ENCODE data around the gene TXK. TPM values are rescaled to one million over a fixed set of nuclear protein-coding genes. Genes with fewer than 3 reads are reported as not detected.

Gene TXK
- total RNA-seq, 1 donor from 2014 or later, result 0.36 TPM

DNA sequence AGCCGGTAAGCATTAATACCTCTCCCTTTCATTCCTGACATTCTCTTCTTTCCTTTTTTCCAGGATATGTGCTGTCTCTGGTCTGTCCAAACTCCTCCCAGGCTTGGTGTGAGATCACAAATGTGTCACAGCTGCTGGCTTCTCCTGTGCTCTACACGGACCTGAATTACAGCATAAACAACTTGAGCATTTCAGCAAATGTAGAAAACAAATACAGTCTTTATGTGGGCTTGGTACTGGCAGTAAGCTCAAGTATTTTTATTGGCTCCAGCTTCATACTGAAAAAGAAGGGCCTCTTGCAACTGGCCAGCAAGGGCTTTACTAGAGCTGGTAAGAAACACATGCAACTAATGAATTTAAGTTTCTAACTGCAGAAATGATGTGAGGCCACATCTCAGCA lies 109.0 kb downstream of the TXK start:
- no peaks in the 10 kb centered on the region for H3K27me3 Mint-ChIP-seq (ENCODE audit: unreplicated experiment)
- no peaks in the 10 kb centered on the region for H3K9me3 Mint-ChIP-seq (ENCODE audit: unreplicated experiment)
- no peak overlapping the region for H3K27ac Mint-ChIP-seq (ENCODE audit: unreplicated experiment)
- no peaks in the 10 kb centered on the region for H3K36me3 Mint-ChIP-seq (ENCODE audit: low read depth, unreplicated experiment)
- TF ChIP-seq, protein P1, sequence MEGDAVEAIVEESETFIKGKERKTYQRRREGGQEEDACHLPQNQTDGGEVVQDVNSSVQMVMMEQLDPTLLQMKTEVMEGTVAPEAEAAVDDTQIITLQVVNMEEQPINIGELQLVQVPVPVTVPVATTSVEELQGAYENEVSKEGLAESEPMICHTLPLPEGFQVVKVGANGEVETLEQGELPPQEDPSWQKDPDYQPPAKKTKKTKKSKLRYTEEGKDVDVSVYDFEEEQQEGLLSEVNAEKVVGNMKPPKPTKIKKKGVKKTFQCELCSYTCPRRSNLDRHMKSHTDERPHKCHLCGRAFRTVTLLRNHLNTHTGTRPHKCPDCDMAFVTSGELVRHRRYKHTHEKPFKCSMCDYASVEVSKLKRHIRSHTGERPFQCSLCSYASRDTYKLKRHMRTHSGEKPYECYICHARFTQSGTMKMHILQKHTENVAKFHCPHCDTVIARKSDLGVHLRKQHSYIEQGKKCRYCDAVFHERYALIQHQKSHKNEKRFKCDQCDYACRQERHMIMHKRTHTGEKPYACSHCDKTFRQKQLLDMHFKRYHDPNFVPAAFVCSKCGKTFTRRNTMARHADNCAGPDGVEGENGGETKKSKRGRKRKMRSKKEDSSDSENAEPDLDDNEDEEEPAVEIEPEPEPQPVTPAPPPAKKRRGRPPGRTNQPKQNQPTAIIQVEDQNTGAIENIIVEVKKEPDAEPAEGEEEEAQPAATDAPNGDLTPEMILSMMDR (IDR thresholded peaks at IDR 0.05; ENCODE audit: unreplicated experiment), result no peak
- no peak for DNase-seq (ENCODE audit: low spot score)
- H3K4me1 Mint-ChIP-seq (ENCODE audit: unreplicated experiment), result no peaks in the 10 kb centered on the region
- H3K4me3 Mint-ChIP-seq (ENCODE audit: unreplicated experiment), result no peak overlapping the region

DNA sequence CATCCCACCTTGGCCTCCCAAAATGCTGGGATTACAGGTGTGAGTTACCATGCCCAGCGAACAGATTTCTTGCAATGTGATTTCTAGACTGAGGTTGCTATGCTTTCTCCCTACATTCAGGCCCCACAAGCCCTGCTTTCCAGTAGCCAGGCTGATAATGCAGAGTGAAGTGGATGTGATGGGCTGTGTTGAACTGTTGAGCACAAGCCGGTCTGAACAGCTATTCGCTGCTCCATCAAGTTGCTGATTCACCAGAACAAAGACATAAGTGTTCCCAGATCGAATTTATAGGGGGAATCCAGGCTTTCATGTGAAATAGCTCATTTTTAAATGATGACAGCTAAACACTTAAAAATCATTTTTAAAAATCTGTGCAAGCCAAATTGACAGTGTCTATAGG lies 109.5 kb downstream of the TXK start:
- no peak overlapping the region for H3K4me3 Mint-ChIP-seq (ENCODE audit: unreplicated experiment)
- H3K9me3 Mint-ChIP-seq (ENCODE audit: unreplicated experiment), result no peaks in the 10 kb centered on the region
- no peaks in the 10 kb centered on the region for H3K36me3 Mint-ChIP-seq (ENCODE audit: low read depth, unreplicated experiment)
- no peaks in the 10 kb centered on the region for H3K4me1 Mint-ChIP-seq (ENCODE audit: unreplicated experiment)
- no peak overlapping the region for H3K27ac Mint-ChIP-seq (ENCODE audit: unreplicated experiment)
- DNase-seq (ENCODE audit: low spot score), result no peak
- H3K27me3 Mint-ChIP-seq (ENCODE audit: unreplicated experiment), result no peaks in the 10 kb centered on the region
- TF ChIP-seq, protein P1 (IDR thresholded peaks at IDR 0.05; ENCODE audit: unreplicated experiment), result no peak

DNA sequence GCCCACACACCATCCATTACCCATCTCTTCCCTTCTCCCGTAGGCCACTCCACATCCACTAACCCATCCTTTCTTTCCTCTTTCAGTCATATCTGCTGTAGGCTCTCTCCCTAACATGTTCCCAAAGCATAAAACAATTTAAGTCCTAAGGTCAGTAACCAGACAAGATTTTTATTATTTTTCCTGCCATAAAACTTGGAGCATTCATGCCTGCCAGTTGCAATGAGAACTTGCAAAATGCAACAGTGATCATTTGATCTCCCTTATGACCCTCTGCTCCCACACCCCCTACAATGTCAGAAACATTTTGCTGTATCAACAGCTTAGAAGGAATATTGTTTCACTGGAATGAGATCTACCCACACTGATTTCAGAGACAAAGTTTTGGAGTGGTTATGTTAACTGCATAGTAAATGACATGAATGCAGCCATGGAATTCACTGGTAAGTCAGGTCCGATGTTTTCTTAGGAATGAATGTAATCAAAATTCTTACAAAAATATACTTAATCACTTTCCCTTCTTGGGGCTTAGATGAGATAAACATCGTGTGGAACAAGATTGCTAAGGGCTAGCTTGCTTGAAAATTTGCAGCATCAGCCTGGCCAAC lies 111.8 kb downstream of the TXK start:
- no peak for DNase-seq (ENCODE audit: low spot score)

DNA sequence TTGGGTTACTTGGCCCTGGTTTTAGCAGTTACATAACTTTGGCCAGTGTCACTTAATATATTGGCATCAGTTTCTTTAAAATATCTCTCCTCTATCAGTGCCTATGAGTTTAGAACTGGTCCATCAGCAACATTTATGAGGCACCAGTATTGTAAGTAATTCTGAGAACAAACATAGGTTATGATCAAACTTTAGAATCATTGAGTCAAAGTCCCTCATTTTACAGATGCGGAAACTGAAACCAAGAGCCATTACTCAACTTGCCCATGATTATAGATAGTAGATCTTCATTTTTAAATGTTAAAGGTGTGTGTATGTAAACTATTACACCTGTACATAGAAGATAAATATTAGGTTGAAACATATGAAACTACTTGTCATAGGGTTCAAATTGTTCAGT lies 113.0 kb downstream of the TXK start:
- Mint-ChIP-seq H3K27ac (ENCODE audit: unreplicated experiment) (no peak overlapping the region), H3K9me3 (ENCODE audit: unreplicated experiment) (no peaks in the 10 kb centered on the region), H3K4me1 (ENCODE audit: unreplicated experiment) (peaks cover under 1% of the 10 kb centered on the region), H3K27me3 (ENCODE audit: unreplicated experiment) (no peaks in the 10 kb centered on the region), H3K4me3 (ENCODE audit: unreplicated experiment) (no peak overlapping the region), H3K36me3 (ENCODE audit: low read depth, unreplicated experiment) (peaks cover under 1% of the 10 kb centered on the region)
- DNase-seq (ENCODE audit: low spot score), result no peak
- TF ChIP-seq, protein P1 (IDR thresholded peaks at IDR 0.05; ENCODE audit: unreplicated experiment), result no peak

More for the DNA sequence above, 111.8 kb downstream of the TXK start:
- Mint-ChIP-seq H3K4me1 (ENCODE audit: unreplicated experiment) (no peaks in the 10 kb centered on the region), H3K36me3 (ENCODE audit: low read depth, unreplicated experiment) (no peaks in the 10 kb centered on the region), H3K27me3 (ENCODE audit: unreplicated experiment) (no peaks in the 10 kb centered on the region), H3K9me3 (ENCODE audit: unreplicated experiment) (no peaks in the 10 kb centered on the region), H3K27ac (ENCODE audit: unreplicated experiment) (no peak overlapping the region), H3K4me3 (ENCODE audit: unreplicated experiment) (no peak overlapping the region)
- TF ChIP-seq, protein P1 (IDR thresholded peaks at IDR 0.05; ENCODE audit: unreplicated experiment), result no peak

DNA sequence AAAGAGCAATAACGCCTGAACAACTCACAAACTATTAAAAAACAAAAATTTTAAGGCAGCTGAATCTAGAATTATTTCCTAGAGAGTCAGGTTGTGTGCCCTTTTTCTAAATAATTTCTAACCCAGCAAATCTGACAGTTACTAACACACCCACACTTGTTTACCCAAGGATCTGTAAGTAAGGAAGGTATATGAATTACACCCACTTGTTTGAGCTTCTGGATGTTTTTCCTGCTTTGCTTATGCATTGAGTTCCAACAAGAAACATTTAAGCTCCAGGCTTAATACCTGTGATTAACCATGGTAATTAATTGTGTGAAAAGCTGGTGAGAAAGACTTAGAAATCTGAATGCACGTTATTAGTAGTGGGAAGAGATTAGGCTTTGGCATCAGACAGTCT lies 115.9 kb downstream of the TXK start:
- TF ChIP-seq, protein P1 (IDR thresholded peaks at IDR 0.05; ENCODE audit: unreplicated experiment), result no peak

More for the DNA sequence above, 115.9 kb downstream of the TXK start:
- Mint-ChIP-seq H3K4me3 (ENCODE audit: unreplicated experiment) (no peak overlapping the region), H3K27ac (ENCODE audit: unreplicated experiment) (no peak overlapping the region), H3K9me3 (ENCODE audit: unreplicated experiment) (no peaks in the 10 kb centered on the region), H3K4me1 (ENCODE audit: unreplicated experiment) (peaks cover 3% of the 10 kb centered on the region), H3K27me3 (ENCODE audit: unreplicated experiment) (peaks cover 3% of the 10 kb centered on the region), H3K36me3 (ENCODE audit: low read depth, unreplicated experiment) (peaks cover 3% of the 10 kb centered on the region)
- no peak for DNase-seq (ENCODE audit: low spot score)
